NCI-H2081 (cell line): Measurements from ENCODE around the gene RAB11FIP4.

Source experiments
- DNase-seq, 2 experiments: peaks; one replicate each; lab custom pipeline; 2025; lab: John Stamatoyannopoulos, UW

The RAB11FIP4 gene

GRCh38 chr17:31568539-31568938 lies 177.1 kb downstream of the RAB11FIP4 start:
- no peak for DNase-seq

GRCh38 chr17:31570231-31570630 lies 178.8 kb downstream of the RAB11FIP4 start:
- no peak for DNase-seq

- DNase-seq = no peak
Observed at GRCh38 chr17:31570951-31571892, 179.7 kb downstream of the RAB11FIP4 start.

- no peak for DNase-seq
Observed at GRCh38 chr17:31572341-31572740, 180.9 kb downstream of the RAB11FIP4 start.

- no peak for DNase-seq
Observed at GRCh38 chr17:31573047-31573446, 181.6 kb downstream of the RAB11FIP4 start.

- DNase-seq = no peak
Observed at GRCh38 chr17:31573861-31574260, 182.4 kb downstream of the RAB11FIP4 start.

- no peak for DNase-seq
Observed at GRCh38 chr17:31574458-31574857, 183.0 kb downstream of the RAB11FIP4 start.

- no peak for DNase-seq
Observed at GRCh38 chr17:31575043-31575442, 183.6 kb downstream of the RAB11FIP4 start.

- peak; percentile 29 to 62 for DNase-seq
Observed at GRCh38 chr17:31579265-31579664, 187.8 kb downstream of the RAB11FIP4 start.

- no peak for DNase-seq
Observed at GRCh38 chr17:31580316-31580705, 188.8 kb downstream of the RAB11FIP4 start.

GRCh38 chr17:31580706-31581490 lies 189.4 kb downstream of the RAB11FIP4 start:
- DNase-seq = peak in 1 of 2 experiments; percentile 37

- DNase-seq = no peak
Observed at GRCh38 chr17:31581491-31581890, 190.0 kb downstream of the RAB11FIP4 start.

GRCh38 chr17:31582151-31582907 lies 190.9 kb downstream of the RAB11FIP4 start:
- no peak for DNase-seq

GRCh38 chr17:31583772-31584356 lies 192.4 kb downstream of the RAB11FIP4 start:
- DNase-seq = peak in 1 of 2 experiments; percentile 6

- no peak for DNase-seq
Observed at GRCh38 chr17:31584438-31585279, 193.2 kb downstream of the RAB11FIP4 start.

GRCh38 chr17:31585280-31585630 lies 193.8 kb downstream of the RAB11FIP4 start:
- no peak for DNase-seq

- no peak for DNase-seq
Observed at GRCh38 chr17:31586946-31587345, 195.5 kb downstream of the RAB11FIP4 start.

- DNase-seq = no peak
Observed at GRCh38 chr17:31587462-31587861, 196.0 kb downstream of the RAB11FIP4 start.
